Measurements from ENCODE around the gene HIRA.

The HIRA gene

DNA sequence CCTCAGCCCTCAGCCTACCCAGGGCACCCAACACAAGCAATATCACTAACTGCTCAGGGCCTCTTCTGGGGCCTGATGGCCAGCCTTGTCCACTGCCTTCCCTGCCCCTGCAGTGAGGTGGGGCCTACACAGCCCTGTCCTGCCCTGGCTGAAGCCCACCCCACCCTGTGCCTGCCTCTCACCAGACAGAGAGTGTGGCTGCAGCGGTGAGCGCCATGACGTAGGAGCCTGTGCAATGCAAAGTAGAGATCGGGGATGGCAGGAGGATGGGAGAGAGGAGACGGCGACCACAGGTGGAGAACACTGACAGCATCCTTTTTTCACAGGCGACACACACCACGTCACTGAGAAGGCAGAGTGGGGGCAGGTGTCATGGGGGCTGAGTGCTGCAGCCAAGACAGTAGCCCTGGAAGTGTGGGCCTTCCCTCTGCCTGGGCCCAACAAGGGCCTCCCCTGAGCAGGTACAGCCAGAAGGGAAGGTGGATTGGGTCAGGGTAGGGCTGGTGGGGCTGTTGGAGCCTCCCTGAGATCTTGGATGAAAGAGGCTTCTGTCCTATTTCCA lies 74.7 kb downstream of the HIRA start:
- no peaks in the 10 kb centered on the region for H3K36me3 ChIP-seq (ENCODE audit: low read length)
- no peak for TF ChIP-seq EZH2phosphoT487 (conservative IDR thresholded peaks at IDR 0.05; ENCODE audit: low read length)
- TF ChIP-seq, protein P1, sequence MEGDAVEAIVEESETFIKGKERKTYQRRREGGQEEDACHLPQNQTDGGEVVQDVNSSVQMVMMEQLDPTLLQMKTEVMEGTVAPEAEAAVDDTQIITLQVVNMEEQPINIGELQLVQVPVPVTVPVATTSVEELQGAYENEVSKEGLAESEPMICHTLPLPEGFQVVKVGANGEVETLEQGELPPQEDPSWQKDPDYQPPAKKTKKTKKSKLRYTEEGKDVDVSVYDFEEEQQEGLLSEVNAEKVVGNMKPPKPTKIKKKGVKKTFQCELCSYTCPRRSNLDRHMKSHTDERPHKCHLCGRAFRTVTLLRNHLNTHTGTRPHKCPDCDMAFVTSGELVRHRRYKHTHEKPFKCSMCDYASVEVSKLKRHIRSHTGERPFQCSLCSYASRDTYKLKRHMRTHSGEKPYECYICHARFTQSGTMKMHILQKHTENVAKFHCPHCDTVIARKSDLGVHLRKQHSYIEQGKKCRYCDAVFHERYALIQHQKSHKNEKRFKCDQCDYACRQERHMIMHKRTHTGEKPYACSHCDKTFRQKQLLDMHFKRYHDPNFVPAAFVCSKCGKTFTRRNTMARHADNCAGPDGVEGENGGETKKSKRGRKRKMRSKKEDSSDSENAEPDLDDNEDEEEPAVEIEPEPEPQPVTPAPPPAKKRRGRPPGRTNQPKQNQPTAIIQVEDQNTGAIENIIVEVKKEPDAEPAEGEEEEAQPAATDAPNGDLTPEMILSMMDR (IDR thresholded peaks at IDR 0.05; ENCODE audit: insufficient read depth, low read length, poor library complexity, severe bottlenecking) = no peak
- H3K4me2 ChIP-seq (ENCODE audit: low read depth, low read length, poor library complexity, severe bottlenecking) = no peak overlapping the region
- H3K9ac ChIP-seq (ENCODE audit: low read length) = no peak overlapping the region
- 0 out of 2 replicates have a peak, but pooled peaks cover under 1% of the 10 kb centered on the region for H3F3A ChIP-seq (ENCODE audit: insufficient read depth)
- H3K27me3 ChIP-seq (ENCODE audit: low read length) = no peaks in the 10 kb centered on the region
- H4K20me1 ChIP-seq (ENCODE audit: low read depth, low read length) = no peaks in the 10 kb centered on the region
- H2AFZ ChIP-seq (ENCODE audit: low read depth, low read length, severe bottlenecking) = no peak overlapping the region
- no peaks in the 10 kb centered on the region for H3K9me2 ChIP-seq (replicated peaks; ENCODE audit: insufficient read depth, low read length)
- no peaks in the 10 kb centered on the region for H3K79me2 ChIP-seq (ENCODE audit: insufficient read depth, low read length)
- H3K9me3 ChIP-seq (ENCODE audit: insufficient read depth, low read length) = no peaks in the 10 kb centered on the region
- H3K27ac ChIP-seq (ENCODE audit: low read depth, low read length) = no peak overlapping the region
- H3K4me3 ChIP-seq (ENCODE audit: insufficient read depth, low read length, poor library complexity, severe bottlenecking) = no peak overlapping the region

DNA sequence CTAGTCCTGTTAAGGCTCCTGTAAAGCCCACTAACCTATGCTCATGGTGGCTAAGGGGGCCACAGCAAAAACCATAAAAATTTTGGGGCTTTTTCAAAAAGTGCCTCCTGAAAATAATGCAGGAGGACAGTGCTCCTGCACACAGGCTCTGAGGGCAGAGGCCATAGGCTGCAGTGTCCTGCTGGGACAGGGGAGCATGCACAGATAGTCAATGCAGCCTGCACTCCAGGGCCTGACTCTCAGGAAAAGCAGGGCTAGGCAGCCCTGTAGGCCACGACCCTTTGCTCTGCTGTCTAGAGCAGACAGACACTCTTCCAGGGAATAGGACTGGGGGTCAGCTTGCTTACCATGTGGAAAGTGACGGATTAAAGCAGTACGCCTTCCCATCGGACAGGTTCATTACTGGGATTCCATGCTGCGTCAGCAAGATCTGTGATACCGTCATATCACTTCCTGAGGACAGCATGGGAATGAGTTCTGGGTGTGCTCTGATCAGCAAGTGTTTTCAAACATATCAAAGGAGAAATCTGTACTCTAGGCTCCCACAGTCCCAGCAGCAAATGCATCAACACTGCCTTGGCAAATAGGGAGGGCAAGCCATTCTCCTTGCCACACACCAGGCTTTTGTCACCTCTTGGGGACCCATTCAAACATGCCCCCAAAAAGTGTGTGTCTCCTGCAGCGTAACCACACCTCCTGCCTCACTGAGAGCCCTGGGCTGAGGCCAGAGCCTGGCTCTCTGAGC lies 75.9 kb downstream of the HIRA start:
- H3K79me2 ChIP-seq (ENCODE audit: insufficient read depth, low read length) = no peaks in the 10 kb centered on the region
- H3K36me3 ChIP-seq (ENCODE audit: low read length) = no peaks in the 10 kb centered on the region
- no peak overlapping the region for H3K4me3 ChIP-seq (ENCODE audit: insufficient read depth, low read length, poor library complexity, severe bottlenecking)
- TF ChIP-seq, protein P1 (IDR thresholded peaks at IDR 0.05; ENCODE audit: insufficient read depth, low read length, poor library complexity, severe bottlenecking) = no peak
- no peak for TF ChIP-seq EZH2phosphoT487 (conservative IDR thresholded peaks at IDR 0.05; ENCODE audit: low read length)
- H3K27me3 ChIP-seq (ENCODE audit: low read length) = no peaks in the 10 kb centered on the region
- no peak overlapping the region for H3K27ac ChIP-seq (ENCODE audit: low read depth, low read length)
- H3F3A ChIP-seq (ENCODE audit: insufficient read depth) = no peaks in the 10 kb centered on the region
- H3K4me2 ChIP-seq (ENCODE audit: low read depth, low read length, poor library complexity, severe bottlenecking) = no peak overlapping the region
- H3K9ac ChIP-seq (ENCODE audit: low read length) = no peak overlapping the region
- H3K9me2 ChIP-seq (replicated peaks; ENCODE audit: insufficient read depth, low read length) = no peaks in the 10 kb centered on the region
- no peaks in the 10 kb centered on the region for H4K20me1 ChIP-seq (ENCODE audit: low read depth, low read length)
- H3K9me3 ChIP-seq (ENCODE audit: insufficient read depth, low read length) = no peaks in the 10 kb centered on the region
- H2AFZ ChIP-seq (ENCODE audit: low read depth, low read length, severe bottlenecking) = no peak overlapping the region

DNA sequence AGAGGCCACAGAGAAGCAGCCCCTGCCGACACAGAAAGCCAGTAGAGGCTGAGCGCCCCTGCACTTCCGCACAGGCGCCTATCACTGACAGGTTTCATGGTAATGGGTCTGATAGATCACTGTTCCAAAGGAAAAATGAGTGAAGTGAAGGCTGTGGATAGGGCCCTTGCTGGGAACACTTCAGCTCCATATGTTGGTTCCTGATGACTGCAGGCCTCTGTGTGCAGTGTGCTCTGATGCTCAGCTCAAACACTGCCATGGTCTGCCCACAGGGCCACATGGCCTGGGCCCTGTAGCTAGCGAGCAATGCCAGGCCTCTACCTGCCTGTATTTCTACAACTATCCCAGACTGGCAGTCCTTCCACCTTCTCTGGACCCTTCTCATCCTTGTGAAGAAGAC lies 77.3 kb downstream of the HIRA start:
- H4K20me1 ChIP-seq (ENCODE audit: low read depth, low read length) = no peaks in the 10 kb centered on the region
- TF ChIP-seq, protein P1 (IDR thresholded peaks at IDR 0.05; ENCODE audit: insufficient read depth, low read length, poor library complexity, severe bottlenecking) = no peak
- TF ChIP-seq EZH2phosphoT487 (conservative IDR thresholded peaks at IDR 0.05; ENCODE audit: low read length) = no peak
- no peaks in the 10 kb centered on the region for H3K36me3 ChIP-seq (ENCODE audit: low read length)
- no peak overlapping the region for H2AFZ ChIP-seq (ENCODE audit: low read depth, low read length, severe bottlenecking)
- H3K4me3 ChIP-seq (ENCODE audit: insufficient read depth, low read length, poor library complexity, severe bottlenecking) = no peak overlapping the region
- H3K9me2 ChIP-seq (replicated peaks; ENCODE audit: insufficient read depth, low read length) = no peaks in the 10 kb centered on the region
- H3K27me3 ChIP-seq (ENCODE audit: low read length) = no peaks in the 10 kb centered on the region
- H3K79me2 ChIP-seq (ENCODE audit: insufficient read depth, low read length) = no peaks in the 10 kb centered on the region
- no peak overlapping the region for H3K4me2 ChIP-seq (ENCODE audit: low read depth, low read length, poor library complexity, severe bottlenecking)
- no peaks in the 10 kb centered on the region for H3K9me3 ChIP-seq (ENCODE audit: insufficient read depth, low read length)
- no peaks in the 10 kb centered on the region for H3F3A ChIP-seq (ENCODE audit: insufficient read depth)
- H3K27ac ChIP-seq (ENCODE audit: low read depth, low read length) = no peak overlapping the region
- H3K9ac ChIP-seq (ENCODE audit: low read length) = no peak overlapping the region
